HEK293T (cell line): ENCODE data around the gene NREP.

Experiments
- CTCF ChIA-PET: fragments of 350-600 bp; formaldehyde crosslinking; extraction: SDS; loops from one replicate; lab custom pipeline; 2021; ENCODE audit warnings: antibody characterized with exemption, inconsistent platforms; lab: Yijun Ruan, JAX
- POLR2A ChIA-PET: fragments of 350-600 bp; formaldehyde crosslinking; extraction: SDS; loops from one replicate; lab custom pipeline; 2020; ENCODE audit warnings: antibody characterized with exemption, inconsistent platforms; lab: Yijun Ruan, JAX
- DNase-seq: peaks from one replicate; pipeline ENCODE4 v3.0.0; 2012; ENCODE audit warnings: mixed read lengths; ENCODE audit errors: extremely low spot score
- ARNT ChIP-seq: fragments of 450-650 bp; IDR thresholded peaks from 2 replicates; pipeline ENCODE4 v1.6.1; 2017; ENCODE audit warnings: mild to moderate bottlenecking
- BHLHE40 ChIP-seq: fragments of 450-650 bp; IDR thresholded peaks from 2 replicates; pipeline ENCODE4 v1.6.1; 2016; ENCODE audit warnings: mild to moderate bottlenecking, moderate library complexity, borderline replicate concordance
- CTBP1 ChIP-seq: fragments of 450-650 bp; IDR thresholded peaks from 2 replicates; pipeline ENCODE4 v1.6.1; 2016; ENCODE audit warnings: borderline replicate concordance
- ELF4 ChIP-seq: fragments of 450-650 bp; IDR thresholded peaks from 2 replicates; pipeline ENCODE4 v1.6.1; 2017; ENCODE audit warnings: antibody characterized with exemption
- FOXA1 ChIP-seq: fragments of 450-650 bp; IDR thresholded peaks from 2 replicates; pipeline ENCODE4 v1.6.1; 2016; ENCODE audit warnings: mild to moderate bottlenecking
- FOXK2 ChIP-seq: fragments of 450-650 bp; IDR thresholded peaks from 2 replicates; pipeline ENCODE4 v1.6.1; 2016; ENCODE audit warnings: mild to moderate bottlenecking
- FOXM1 ChIP-seq: fragments of 450-650 bp; IDR thresholded peaks from 2 replicates; pipeline ENCODE4 v1.6.1; 2017; ENCODE audit warnings: mild to moderate bottlenecking, borderline replicate concordance
- HDGF ChIP-seq: fragments of 450-650 bp; IDR thresholded peaks from 2 replicates; pipeline ENCODE4 v1.6.1; 2017; ENCODE audit warnings: antibody characterized with exemption, borderline replicate concordance
- L3MBTL2 ChIP-seq: fragments of 450-650 bp; conservative IDR thresholded peaks from 2 replicates; pipeline ENCODE4 v1.6.1; 2016; ENCODE audit warnings: mild to moderate bottlenecking
- LEF1 ChIP-seq: fragments of 450-650 bp; IDR thresholded peaks from 2 replicates; pipeline ENCODE4 v1.6.1; 2017; ENCODE audit warnings: mild to moderate bottlenecking, borderline replicate concordance
- NFRKB ChIP-seq: fragments of 450-650 bp; IDR thresholded peaks from 2 replicates; pipeline ENCODE4 v1.6.1; 2016; ENCODE audit warnings: mild to moderate bottlenecking, moderate library complexity
- PKNOX1 ChIP-seq: fragments of 450-650 bp; IDR thresholded peaks from 2 replicates; pipeline ENCODE4 v1.6.1; 2016
- SP1 ChIP-seq: fragments of 450-650 bp; IDR thresholded peaks from 2 replicates; pipeline ENCODE4 v1.6.1; 2017
- SUZ12 ChIP-seq: fragments of 450-650 bp; IDR thresholded peaks from 2 replicates; pipeline ENCODE4 v1.6.1; 2016; ENCODE audit warnings: mild to moderate bottlenecking
- TARDBP ChIP-seq: fragments of 450-650 bp; IDR thresholded peaks from 2 replicates; pipeline ENCODE4 v1.6.1; 2016
- ZNF384 ChIP-seq: fragments of 450-650 bp; IDR thresholded peaks from 2 replicates; pipeline ENCODE4 v1.6.1; 2016

The NREP gene

GRCh38 chr5:111790295-111790694 lies 33.3 kb upstream of the NREP start:
- ChIA-PET POLR2A (no interaction called here), CTCF (no interaction called here)
- TF ChIP-seq FOXA1 (no peak), CTBP1 (no peak), HDGF (no peak), PKNOX1 (no peak), NFRKB (no peak), ELF4 (no peak), ARNT (no peak), LEF1 (no peak), BHLHE40 (no peak), FOXM1 (no peak), TARDBP (no peak), ZNF384 (no peak), L3MBTL2 (no peak), SP1 (no peak)
- DNase-seq: no peak

GRCh38 chr5:111787006-111787405 lies 30.0 kb upstream of the NREP start:
- POLR2A ChIA-PET: no interaction called here
- CTCF ChIA-PET: no interaction called here
- DNase-seq: no peak
- no peak for TF ChIP-seq PKNOX1
- TF ChIP-seq BHLHE40: no peak
- no peak for TF ChIP-seq ARNT
- TF ChIP-seq FOXK2: no peak
- TF ChIP-seq TARDBP: no peak
- no peak for TF ChIP-seq ELF4
- TF ChIP-seq FOXA1: no peak
- TF ChIP-seq SP1: no peak
- no peak for TF ChIP-seq FOXM1
- no peak for TF ChIP-seq L3MBTL2
- no peak for TF ChIP-seq LEF1
- TF ChIP-seq CTBP1: no peak
- TF ChIP-seq NFRKB: no peak
- no peak for TF ChIP-seq ZNF384
- no peak for TF ChIP-seq SUZ12
- TF ChIP-seq HDGF: no peak

DNA sequence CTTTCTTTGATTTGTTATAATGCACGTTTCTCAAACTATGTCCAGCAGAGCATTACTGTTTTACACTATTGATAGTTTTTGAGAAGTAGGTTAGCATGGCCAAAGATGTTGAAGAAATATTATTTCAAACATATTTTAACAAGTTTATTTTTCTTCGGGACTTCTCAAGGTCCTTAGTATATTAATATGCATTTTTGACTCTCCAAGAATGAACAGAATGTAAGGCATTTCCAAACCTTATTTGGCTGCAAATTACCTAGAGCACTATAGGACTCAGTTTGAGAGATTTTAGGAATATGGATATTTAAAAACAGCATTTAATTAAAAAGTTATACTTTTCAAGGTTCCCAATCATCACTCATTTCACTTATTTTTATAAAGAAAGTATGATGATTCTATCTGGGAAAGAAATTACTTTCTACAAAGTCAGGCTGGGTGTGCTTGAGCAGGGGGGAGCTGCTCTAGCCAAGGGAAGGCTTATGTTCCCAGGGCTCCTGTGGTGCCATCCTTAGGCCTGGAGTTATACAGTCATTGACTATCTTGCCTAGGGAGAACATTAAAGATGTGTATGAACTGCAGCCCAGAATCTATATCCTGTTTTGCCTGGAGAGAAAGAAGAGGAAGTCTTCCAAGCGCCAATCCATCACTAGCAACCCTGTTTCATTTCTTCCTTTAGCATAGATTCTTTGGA lies 27.6 kb upstream of the NREP start:
- no peak for TF ChIP-seq TARDBP
- TF ChIP-seq FOXK2: no peak
- no peak for TF ChIP-seq NFRKB
- no peak for TF ChIP-seq SUZ12
- TF ChIP-seq CTBP1: no peak
- TF ChIP-seq FOXM1: no peak
- no peak for TF ChIP-seq LEF1
- no peak for TF ChIP-seq L3MBTL2
- TF ChIP-seq ARNT: no peak
- TF ChIP-seq FOXA1: no peak
- no peak for TF ChIP-seq ELF4
- TF ChIP-seq PKNOX1: no peak
- no peak for TF ChIP-seq ZNF384
- no peak for TF ChIP-seq BHLHE40
- POLR2A ChIA-PET: no interaction called here
- no peak for DNase-seq
- CTCF ChIA-PET: no interaction called here

DNA sequence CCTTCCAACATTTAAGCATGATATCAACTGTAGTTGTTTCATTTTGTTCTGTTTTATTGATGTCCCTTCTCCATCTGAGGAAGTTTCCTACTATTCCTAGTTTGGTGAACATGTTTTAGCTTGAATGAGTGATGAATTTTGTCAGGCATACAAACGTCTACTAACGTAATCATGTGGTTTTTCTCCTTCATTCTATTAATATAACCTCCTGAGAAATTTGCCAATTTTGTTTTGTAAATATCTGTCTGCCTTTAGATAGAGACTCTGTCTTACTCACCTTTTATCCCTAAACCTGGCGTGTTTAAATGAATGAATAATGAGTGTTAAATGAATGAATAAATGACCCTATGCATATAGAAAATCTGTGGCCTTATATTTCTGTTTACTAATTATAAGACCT lies 26.5 kb upstream of the NREP start:
- POLR2A ChIA-PET: no interaction called here
- CTCF ChIA-PET: no interaction called here
- no peak for TF ChIP-seq ARNT
- TF ChIP-seq BHLHE40: no peak
- TF ChIP-seq SP1: no peak
- TF ChIP-seq ELF4: no peak
- TF ChIP-seq ZNF384: no peak
- no peak for DNase-seq

DNA sequence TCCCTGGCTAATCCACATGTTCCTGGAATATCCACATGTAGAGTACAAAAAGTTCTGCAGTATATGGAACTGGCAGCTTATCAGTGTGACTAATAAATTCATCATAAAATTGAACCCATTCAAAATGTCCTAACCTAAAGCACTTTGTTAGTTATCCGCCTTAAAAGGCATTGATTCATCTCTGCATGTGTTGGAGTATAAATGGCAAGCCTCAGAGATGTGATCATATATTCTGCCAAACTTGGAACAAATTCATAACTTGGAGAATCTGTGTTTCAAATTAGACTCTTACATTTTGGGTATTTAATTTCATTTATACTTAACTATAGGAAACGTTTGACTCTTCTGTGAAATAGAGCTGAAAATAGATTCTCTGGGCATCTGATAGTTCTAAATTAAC lies 25.2 kb upstream of the NREP start:
- TF ChIP-seq ELF4 (no peak), BHLHE40 (no peak), SP1 (no peak), FOXK2 (no peak), PKNOX1 (no peak), ARNT (no peak), SUZ12 (no peak), TARDBP (no peak), NFRKB (no peak), FOXM1 (no peak), HDGF (no peak), LEF1 (no peak), ZNF384 (no peak), CTBP1 (no peak), L3MBTL2 (no peak)
- no peak for DNase-seq
- ChIA-PET POLR2A (interaction anchor here (1.0 kb wide), 1 partner anchor 229 kb away, joined by 3 read pairs; no protein-coding TSS in a partner anchor), CTCF (no interaction called here)

DNA sequence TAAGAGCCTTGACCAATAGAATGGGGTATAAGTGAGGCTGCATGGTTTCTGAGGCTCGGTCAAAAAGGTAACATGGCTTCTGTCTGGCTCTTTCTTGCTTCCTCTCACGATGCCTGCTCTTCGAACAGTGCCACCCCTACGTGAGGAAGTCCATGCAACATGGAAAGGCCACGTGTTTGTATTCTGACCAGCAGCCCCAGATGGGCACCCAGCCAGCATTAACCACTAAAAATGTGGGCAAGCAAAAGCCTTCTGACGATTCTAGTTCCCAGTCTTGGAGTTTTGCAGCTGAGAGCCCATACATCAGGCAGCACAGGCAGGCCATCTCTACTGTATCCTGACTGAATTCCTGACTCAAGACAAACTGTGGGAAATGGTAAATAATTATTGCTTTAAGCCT lies 24.2 kb upstream of the NREP start:
- CTCF ChIA-PET: no interaction called here
- TF ChIP-seq SP1 (no peak), ARNT (no peak), FOXA1 (no peak), FOXK2 (no peak), BHLHE40 (no peak), HDGF (no peak), TARDBP (no peak), L3MBTL2 (no peak), LEF1 (no peak), CTBP1 (no peak), FOXM1 (no peak), PKNOX1 (no peak), NFRKB (no peak)
- POLR2A ChIA-PET: interaction anchor here (1.0 kb wide), 1 partner anchor 228 kb away, joined by 3 read pairs; no protein-coding TSS in a partner anchor
- DNase-seq: no peak
